K562 (cell line): Measurements from ENCODE around the gene PRSS56. TPM values are rescaled to one million over a fixed set of nuclear protein-coding genes. Genes with fewer than 3 reads are reported as not detected.

Experiments used
- ATAC-seq: fragments of 200-7000 bp; cut with Tn5 transposase; 3 replicates; pipeline ENCODE4 v1.9.1; 2020; ENCODE audit warnings: moderate library complexity
- BruUV-seq: library from RNA; stranded (reverse); fragments of 400-500 nt; replicated peaks from 2 replicates; lab custom pipeline; 2021; lab: Mats Ljungman, UMichigan
- CTCF ChIA-PET: fragments of 300-600 bp; formaldehyde crosslinking; extraction: SDS; loops from one replicate; lab custom pipeline; 2021; ENCODE audit warnings: low intra/inter-chr PET ratio; lab: Yijun Ruan, JAX
- POLR2A ChIA-PET: fragments of 300-600, 350-650 bp; sonication (Branson Sonifier 250); formaldehyde crosslinking; extraction: SDS; loops from one replicate; lab custom pipeline; 2021; ENCODE audit warnings: antibody characterized with exemption, inconsistent platforms; lab: Yijun Ruan, JAX
- DNase-seq, 4 experiments: peaks; one replicate each; pipeline versions ENCODE4 v3.0.0 to v3.0.0-alpha.2; 2011 to 2018; ENCODE audit warnings: low spot score in 3 of 4, mixed read lengths in 3 of 4; ENCODE audit errors: extremely low read depth in 1 of 4
- FAIRE-seq: peaks from 2 replicates; lab custom pipeline; 2011; peaks lifted over from hg19 to GRCh38; lab: Jason Lieb, UNC
- H2AFZ ChIP-seq: 2 replicates; pipeline ENCODE4 v1.6.0; 2011; ENCODE audit warnings: low read depth, low read length, control low read depth, inconsistent platforms
- H3K27ac ChIP-seq: fragments of 200-600 bp; 3 replicates; pipeline ENCODE4 v1.8.0; 2011; ENCODE audit warnings: low read depth, mild to moderate bottlenecking, control low read depth, inconsistent platforms, low read length, moderate library complexity, mixed read lengths; ENCODE audit errors: extremely low read depth
- H3K27me3 ChIP-seq, 2 experiments: fragments of 300-600 bp in 1 of 2; 2 replicates in 1 of 2; 3 replicates in 1 of 2; pipeline versions ENCODE4 v1.6.0 to v1.8.0; 2011; ENCODE audit warnings: inconsistent platforms in 2 of 2, low read length in 2 of 2, mild to moderate bottlenecking in 1 of 2, mixed read lengths in 1 of 2, moderate library complexity in 1 of 2; ENCODE audit not compliant: control insufficient read depth in 2 of 2, insufficient read depth in 2 of 2
- H3K36me3 ChIP-seq: fragments of 300-600 bp; 3 replicates; pipeline ENCODE4 v1.8.0; 2011; ENCODE audit warnings: mild to moderate bottlenecking, low read length, inconsistent platforms; ENCODE audit not compliant: control insufficient read depth, insufficient read depth
- H3K4me1 ChIP-seq, 2 experiments: fragments of 200-600 bp in 1 of 2; replicated peaks in 1 of 2; 2 replicates in 1 of 2; 3 replicates in 1 of 2; pipeline versions ENCODE4 v1.5.1 to v1.8.0; 2011; ENCODE audit warnings: inconsistent platforms in 2 of 2, low read length in 2 of 2, mild to moderate bottlenecking in 1 of 2, mixed read lengths in 1 of 2, moderate library complexity in 1 of 2; ENCODE audit not compliant: control insufficient read depth in 2 of 2, insufficient read depth in 2 of 2
- H3K4me2 ChIP-seq: 2 replicates; pipeline ENCODE4 v1.6.1; 2011; ENCODE audit warnings: low read length, control low read depth, inconsistent platforms, mixed read lengths; ENCODE audit not compliant: insufficient read depth
- H3K4me3 ChIP-seq: fragments of 200-600 bp; sonication (generic), shearing (Covaris generic); 2 replicates; pipeline ENCODE4 v1.5.1; 2016; ENCODE audit warnings: control low read depth, inconsistent platforms
- H3K79me2 ChIP-seq: fragments of 200-600 bp; 3 replicates; pipeline ENCODE4 v1.8.0; 2011; ENCODE audit warnings: low read length, inconsistent platforms; ENCODE audit not compliant: control insufficient read depth, insufficient read depth
- H3K9ac ChIP-seq, 2 experiments: 2 replicates each; pipeline versions ENCODE4 v1.6.0 to v1.6.1; 2011; ENCODE audit warnings: low read depth in 2 of 2, low read length in 2 of 2, control low read depth in 1 of 2, inconsistent platforms in 1 of 2, mild to moderate bottlenecking in 1 of 2, mixed read lengths in 1 of 2; ENCODE audit not compliant: insufficient read depth in 1 of 2
- H3K9me1 ChIP-seq: one replicate; pipeline ENCODE4 v1.6.0; 2011; ENCODE audit warnings: inconsistent platforms, mild to moderate bottlenecking, low read length, moderate library complexity; ENCODE audit not compliant: control insufficient read depth, insufficient read depth
- H3K9me3 ChIP-seq: replicated peaks from 2 replicates; pipeline ENCODE4 v1.5.1; 2011; ENCODE audit warnings: low read depth, low read length, inconsistent platforms; ENCODE audit not compliant: control insufficient read depth, insufficient read depth
- H4K20me1 ChIP-seq: replicated peaks from 2 replicates; pipeline ENCODE4 v1.6.1; 2011; ENCODE audit warnings: low read length, inconsistent platforms, mixed read lengths; ENCODE audit not compliant: control insufficient read depth, insufficient read depth
- CCNT2 ChIP-seq: IDR thresholded peaks from 2 replicates; pipeline ENCODE4 v1.6.1; 2011; ENCODE audit warnings: borderline replicate concordance, low read depth, mild to moderate bottlenecking, moderate library complexity, mixed read lengths, low read length; ENCODE audit not compliant: insufficient read length; ENCODE audit errors: extremely low read depth
- CREM ChIP-seq: IDR thresholded peaks from 2 replicates; pipeline ENCODE4 v1.6.1; 2014; ENCODE audit warnings: antibody characterized with exemption, low read depth
- JUNB ChIP-seq: fragments of 450-650 bp; formaldehyde crosslinking; conservative IDR thresholded peaks from 2 replicates; pipeline ENCODE4 v1.4.0; 2020; ENCODE audit warnings: mild to moderate bottlenecking
- NBN ChIP-seq: fragments of 450-650 bp; IDR thresholded peaks from 2 replicates; pipeline ENCODE4 v1.6.1; 2016; ENCODE audit warnings: low read depth, mild to moderate bottlenecking
- THRAP3 ChIP-seq: fragments of 450-650 bp; IDR thresholded peaks from 2 replicates; pipeline ENCODE4 v1.6.1; 2016; ENCODE audit warnings: mild to moderate bottlenecking, inconsistent platforms, borderline replicate concordance
- ZBTB8A ChIP-seq: fragments of 450-650 bp; IDR thresholded peaks from 2 replicates; pipeline ENCODE4 v1.6.1; 2018; ENCODE audit warnings: mild to moderate bottlenecking, moderate library complexity; ENCODE audit not compliant: partially characterized antibody
- ZKSCAN8 ChIP-seq: fragments of 200-800 bp; sonication (Bioruptor generic); IDR thresholded peaks from 2 replicates; pipeline ENCODE4 v1.6.1; 2016; ENCODE audit warnings: missing genetic modification characterization, missing compliant biosample characterization
- ZNF766 ChIP-seq: fragments of 200-800 bp; sonication (Bioruptor generic); conservative IDR thresholded peaks from 2 replicates; pipeline ENCODE4 v1.6.1; 2016; ENCODE audit warnings: missing genetic modification characterization, missing compliant biosample characterization
- WGBS: fragments of 100-300 bp; shearing (Covaris generic); methylation state at CpG from one replicate; pipeline ENCODE4 v1.1.6; 2016; ENCODE audit warnings: low coverage, mixed read lengths; ENCODE audit not compliant: insufficient coverage; ENCODE audit errors: missing lambda C conversion rate; 5-methylcytosine and 5-hydroxymethylcytosine counted together
- in situ Hi-C: fragments of 300-500 bp; cut with MboI; formaldehyde crosslinking; loops from 4 replicates; pipeline ENCODE4 v1.15.0; 2018; ENCODE audit warnings: inconsistent platforms, mixed read lengths
- intact Hi-C: fragments of 100-400 bp; cut with micrococcal nuclease; formaldehyde crosslinking; loops from 2 replicates; pipeline ENCODE4 v1.14.2; 2022
- polyA plus RNA-seq, 8 experiments: library from polyadenylated mRNA; depleted of rRNA in 4 of 8; stranded (reverse) in 5 of 8; unstranded in 3 of 8; fragments of >200 nt; fragmentation: Nextera tagmentation in 2 of 8; fragmentation: Illumina TruSeq in 1 of 8; extraction: Ambion mirVana in 2 of 8; extraction: Trizol in 1 of 8; gene quantifications; 2 replicates each; pipeline versions ENCODE4 v1.2.1 to v1.2.3, GENCODE V29; 2011 to 2014; ENCODE audit warnings: inconsistent platforms in 1 of 8, missing spikeins in 1 of 8
- total RNA-seq, 7 experiments: library from RNA; depleted of rRNA in 6 of 7; stranded (reverse); fragments of >200 nt in 6 of 7; fragmentation: Illumina TruSeq in 2 of 7; extraction: Trizol in 2 of 7; gene quantifications; 2 replicates each; pipeline versions ENCODE4 v1.2.1 to v1.2.3, GENCODE V29; 2011 to 2021; ENCODE audit warnings: low replicate concordance in 1 of 7
- TF ChIP-seq, protein P1 (sequence below): sonication (generic); formaldehyde crosslinking; IDR thresholded peaks from 2 replicates; pipeline ENCODE4 v1.8.1; 2023; ENCODE audit warnings: mild to moderate bottlenecking, missing genetic modification reagents

The PRSS56 gene
- total and polyA plus RNA-seq, 9 of the 15 experiments (the other 6 are each of a cell fraction or from before 2014, with no cell fraction given), result not detected

- no peaks in the 10 kb centered on the region for H3K9me1 ChIP-seq
- TF ChIP-seq CCNT2, result no peak
- TF ChIP-seq ZNF766 (CRISPR knock-in tag), result no peak
- no peak for TF ChIP-seq JUNB
- TF ChIP-seq ZKSCAN8 (CRISPR knock-in tag), result no peak
- TF ChIP-seq NBN, result no peak
- no peak for TF ChIP-seq ZBTB8A
- TF ChIP-seq CREM, result no peak
- TF ChIP-seq, protein P1, sequence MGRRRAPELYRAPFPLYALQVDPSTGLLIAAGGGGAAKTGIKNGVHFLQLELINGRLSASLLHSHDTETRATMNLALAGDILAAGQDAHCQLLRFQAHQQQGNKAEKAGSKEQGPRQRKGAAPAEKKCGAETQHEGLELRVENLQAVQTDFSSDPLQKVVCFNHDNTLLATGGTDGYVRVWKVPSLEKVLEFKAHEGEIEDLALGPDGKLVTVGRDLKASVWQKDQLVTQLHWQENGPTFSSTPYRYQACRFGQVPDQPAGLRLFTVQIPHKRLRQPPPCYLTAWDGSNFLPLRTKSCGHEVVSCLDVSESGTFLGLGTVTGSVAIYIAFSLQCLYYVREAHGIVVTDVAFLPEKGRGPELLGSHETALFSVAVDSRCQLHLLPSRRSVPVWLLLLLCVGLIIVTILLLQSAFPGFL (CRISPR knock-in tag), result no peak
- TF ChIP-seq THRAP3, result no peak
- peaks cover 0 to 3% of the 10 kb centered on the region in 2 experiments; a peak in 1 of 5 replicates for H3K4me1 ChIP-seq
- H3K36me3 ChIP-seq, result no peaks in the 10 kb centered on the region
- FAIRE-seq (no peak), ATAC-seq (no peak), DNase-seq (no peak)
- ChIA-PET CTCF (no interaction called here), POLR2A (no interaction called here)
- no peak overlapping the region for H3K4me2 ChIP-seq
- no peaks in the 10 kb centered on the region for H3K79me2 ChIP-seq
- intact Hi-C loops, result no loop called here
- no peak overlapping the region for H3K4me3 ChIP-seq
- H3K27me3 ChIP-seq, result peaks cover 0 to 14% of the 10 kb centered on the region in 2 experiments; a peak in 3 of 5 replicates
- in situ Hi-C loops, result no loop called here
- no peak overlapping the region for H2AFZ ChIP-seq
- H3K9ac ChIP-seq, result no peak overlapping the region
- H3K27ac ChIP-seq, result no peak overlapping the region
- BruUV-seq, result no TSS peak
- 3% methylated on average over 13 of the region's 19 CpGs for WGBS
- H3K9me3 ChIP-seq, result no peaks in the 10 kb centered on the region
- H4K20me1 ChIP-seq, result no peaks in the 10 kb centered on the region
These were observed 36.1 kb upstream of the PRSS56 start for GRCh38 chr2:232483923-232484627.
